Subcutaneous abdominal adipose tissue (tissue), 5 donors: ENCODE measurements around the gene GNAI1.

ENCODE experiments used
- H3K27ac ChIP-seq: one replicate; pipeline ENCODE4 v1.7.0; 2013; ENCODE audit warnings: low read depth, mild to moderate bottlenecking, inconsistent platforms, low read length, moderate library complexity
- H3K27me3 ChIP-seq, 5 donors: one replicate each; pipeline ENCODE4 v1.7.0; 2013; ENCODE audit warnings: low read length in 5 of 5, inconsistent platforms in 1 of 5; ENCODE audit not compliant: control insufficient read depth in 5 of 5, insufficient read depth in 4 of 5
- H3K36me3 ChIP-seq, 5 donors: one replicate each; pipeline ENCODE4 v1.7.0; 2013; ENCODE audit warnings: low read length in 5 of 5; ENCODE audit not compliant: control insufficient read depth in 5 of 5, insufficient read depth in 5 of 5
- H3K4me1 ChIP-seq, 5 donors: one replicate each; pipeline ENCODE4 v1.7.0; 2013; ENCODE audit warnings: low read length in 5 of 5, mild to moderate bottlenecking in 3 of 5, moderate library complexity in 1 of 5; ENCODE audit not compliant: control insufficient read depth in 5 of 5, insufficient read depth in 5 of 5
- H3K4me3 ChIP-seq, 5 donors: one replicate each; pipeline ENCODE4 v1.7.0; 2013; ENCODE audit warnings: low read length in 5 of 5, low read depth in 1 of 5
- H3K9ac ChIP-seq, 5 donors: one replicate each; pipeline ENCODE4 v1.7.0; 2013; ENCODE audit warnings: low read length in 5 of 5, mild to moderate bottlenecking in 4 of 5, moderate library complexity in 3 of 5
- H3K9me3 ChIP-seq, 5 donors: one replicate each; pipeline ENCODE4 v1.7.0; 2013; ENCODE audit warnings: low read length in 5 of 5; ENCODE audit not compliant: control insufficient read depth in 5 of 5
- donor health status: healthy.
- donor health status: healthy.
- donor health status: healthy.
- donor health status: healthy.
- donor health status: healthy.

The GNAI1 gene

GRCh38 chr7:80131675-80132435 is 2.8 kb upstream of the GNAI1 start:
- H3K9ac ChIP-seq: no peak overlapping the region
- no peaks in the 10 kb centered on the region for H3K27me3 ChIP-seq
- no peak overlapping the region for H3K4me3 ChIP-seq
- peaks cover 0 to 23% (median 14%) of the 10 kb centered on the region in 5 donors for H3K4me1 ChIP-seq
- no peaks in the 10 kb centered on the region for H3K36me3 ChIP-seq
- no peaks in the 10 kb centered on the region for H3K9me3 ChIP-seq
- H3K27ac ChIP-seq: no peak overlapping the region

- no peaks in the 10 kb centered on the region for H3K27me3 ChIP-seq
- peaks cover 0 to 27% (median 16%) of the 10 kb centered on the region in 5 donors for H3K4me1 ChIP-seq
- H3K36me3 ChIP-seq: no peaks in the 10 kb centered on the region
- no peak overlapping the region for H3K9ac ChIP-seq
- no peaks in the 10 kb centered on the region for H3K9me3 ChIP-seq
- H3K27ac ChIP-seq: no peak overlapping the region
- H3K4me3 ChIP-seq: no peak overlapping the region
These were observed 2.0 kb upstream of the GNAI1 start for GRCh38 chr7:80132594-80132993.

- H3K27ac ChIP-seq: peak overlapping the region; percentile 83
These were observed 1.1 kb upstream of the GNAI1 start for GRCh38 chr7:80133361-80134114.

GRCh38 chr7:80134115-80134535 is 506 bp upstream of the GNAI1 start:
- H3K9ac ChIP-seq: peak overlapping the region; percentile 52 to 82 (median 77)

More at GRCh38 chr7:80133361-80134114, 1.1 kb upstream of the GNAI1 start:
- Histone ChIP-seq H3K4me1 (peaks cover 0 to 35% (median 18%) of the 10 kb centered on the region in 5 donors), H3K27me3 (no peaks in the 10 kb centered on the region), H3K9me3 (no peaks in the 10 kb centered on the region), H3K4me3 (peak overlapping the region; percentile 69 to 98 (median 85)), H3K9ac (peak overlapping the region in 3 of 5 donors; percentile 53 to 82 (median 77)), H3K36me3 (no peaks in the 10 kb centered on the region)

GRCh38 chr7:80135309-80136104 is 876 bp downstream of the GNAI1 start:
- Histone ChIP-seq H3K36me3 (no peaks in the 10 kb centered on the region), H3K9ac (peak overlapping the region; percentile 82 to 94 (median 93)), H3K9me3 (no peaks in the 10 kb centered on the region), H3K4me3 (peak overlapping the region; percentile 85 to 98 (median 98)), H3K27me3 (no peaks in the 10 kb centered on the region), H3K27ac (peak overlapping the region; percentile 98), H3K4me1 (peaks cover 4 to 45% (median 32%) of the 10 kb centered on the region in 5 donors)

More at GRCh38 chr7:80134115-80134535, 506 bp upstream of the GNAI1 start:
- H3K27ac ChIP-seq: peak overlapping the region; percentile 83
- H3K4me3 ChIP-seq: peak overlapping the region; percentile 69 to 98 (median 85)
- H3K4me1 ChIP-seq: peaks cover 3 to 41% (median 23%) of the 10 kb centered on the region in 5 donors
- H3K36me3 ChIP-seq: no peaks in the 10 kb centered on the region
- no peaks in the 10 kb centered on the region for H3K9me3 ChIP-seq
- H3K27me3 ChIP-seq: no peaks in the 10 kb centered on the region

GRCh38 chr7:80136261-80137055 is 1.8 kb downstream of the GNAI1 start:
- Histone ChIP-seq H3K36me3 (no peaks in the 10 kb centered on the region), H3K4me3 (peak overlapping the region; percentile 85 to 98 (median 98)), H3K27me3 (no peaks in the 10 kb centered on the region), H3K27ac (peak overlapping the region; percentile 98), H3K4me1 (peaks cover 4 to 50% (median 39%) of the 10 kb centered on the region in 5 donors), H3K9me3 (no peaks in the 10 kb centered on the region), H3K9ac (peak overlapping the region; percentile 81 to 94 (median 93))

GRCh38 chr7:80137410-80137809 is 2.8 kb downstream of the GNAI1 start:
- H3K4me1 ChIP-seq: peaks cover 4 to 56% (median 44%) of the 10 kb centered on the region in 5 donors

GRCh38 chr7:80139236-80139635 is 4.6 kb downstream of the GNAI1 start:
- Histone ChIP-seq H3K27me3 (no peaks in the 10 kb centered on the region), H3K4me3 (peak overlapping the region; percentile 11 to 98 (median 43)), H3K9me3 (no peaks in the 10 kb centered on the region), H3K4me1 (peaks cover 4 to 57% (median 51%) of the 10 kb centered on the region in 5 donors), H3K36me3 (no peaks in the 10 kb centered on the region), H3K27ac (peak overlapping the region; percentile 98), H3K9ac (peak overlapping the region; percentile 2 to 89 (median 25))

More at GRCh38 chr7:80137410-80137809, 2.8 kb downstream of the GNAI1 start:
- Histone ChIP-seq H3K27me3 (no peaks in the 10 kb centered on the region), H3K27ac (peak overlapping the region; percentile 98), H3K36me3 (no peaks in the 10 kb centered on the region), H3K9me3 (no peaks in the 10 kb centered on the region), H3K9ac (peak overlapping the region in 4 of 5 donors; percentile 49 to 89 (median 75)), H3K4me3 (peak overlapping the region; percentile 85 to 98 (median 98))

- Histone ChIP-seq H3K27ac (peak overlapping the region; percentile 98), H3K4me3 (no peak overlapping the region), H3K36me3 (no peaks in the 10 kb centered on the region), H3K27me3 (no peaks in the 10 kb centered on the region), H3K9me3 (no peaks in the 10 kb centered on the region), H3K4me1 (peaks cover 4 to 65% (median 61%) of the 10 kb centered on the region in 5 donors), H3K9ac (no peak overlapping the region)
These were observed 5.8 kb downstream of the GNAI1 start for GRCh38 chr7:80140388-80140787.
